IPS-NIHi7 (cell line): Measurements from ENCODE around the gene LRRC14B.
"Not testable (repeated sequence)": the region's sequence is repeated elsewhere in the genome, so short reads cannot be mapped to it uniquely, and the experiment has no call there.

Source experiments
- DNase-seq: peaks from one replicate; pipeline ENCODE4 v3.0.0; 2012; ENCODE audit warnings: mixed read lengths; ENCODE audit errors: extremely low spot score

Gene LRRC14B

GRCh38 chr5:241045-241669 is 49.9 kb downstream of the LRRC14B start:
- DNase-seq, result not testable (repeated sequence)

GRCh38 chr5:243683-244367 is 52.5 kb downstream of the LRRC14B start:
- DNase-seq, result not testable (repeated sequence)

GRCh38 chr5:245717-246116 is 54.4 kb downstream of the LRRC14B start:
- DNase-seq, result not testable (repeated sequence)
